Measurements from ENCODE around the gene LAMA3. TPM values are rescaled to one million over a fixed set of nuclear protein-coding genes. Genes with fewer than 3 reads are reported as not detected.

Gene LAMA3
- total and polyA plus RNA-seq, 2 donors (not counting 3 experiments of a cell fraction or from before 2014, with no cell fraction given) = 2.6 to 12.3 TPM

DNA sequence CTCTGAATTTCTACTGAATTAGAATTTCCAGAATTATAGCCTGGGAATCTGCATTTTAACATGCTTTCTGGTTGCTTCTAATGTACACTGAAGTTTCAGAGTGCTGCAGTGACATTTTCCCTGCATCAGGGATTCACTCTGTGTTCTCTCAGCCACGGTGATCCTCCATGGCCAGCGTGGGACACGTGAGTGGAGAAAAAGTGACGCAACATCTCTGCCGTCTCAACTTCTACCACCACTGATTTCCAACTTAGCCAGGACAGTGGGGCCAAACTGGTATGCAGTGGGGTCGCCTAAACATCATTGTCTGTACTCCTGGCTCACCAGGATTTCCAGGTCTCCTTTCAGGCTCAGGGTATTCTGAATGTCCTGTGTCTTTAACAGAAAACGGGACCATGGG is 44.6 kb downstream of the LAMA3 start:
- no peaks in the 10 kb centered on the region for H3K9me1 ChIP-seq (replicated peaks; ENCODE audit: control insufficient read depth, extremely low read depth, insufficient read depth, low read length)
- no peaks in the 10 kb centered on the region for H3K36me3 ChIP-seq (ENCODE audit: control insufficient read depth in 2 of 2, extremely low read depth in 1 of 2, insufficient read depth in 2 of 2, low read length in 2 of 2)
- no peaks in the 10 kb centered on the region for H3K79me2 ChIP-seq (ENCODE audit: control insufficient read depth, insufficient read depth, low read length)
- H2AFZ ChIP-seq (ENCODE audit: low read depth, low read length) = no peak overlapping the region
- H3K4me2 ChIP-seq (ENCODE audit: insufficient read depth, low read length) = no peak overlapping the region
- BruUV-seq (replicated peaks) = no TSS peak
- H3K27me3 ChIP-seq (ENCODE audit: control insufficient read depth in 2 of 2, insufficient read depth in 2 of 2, low read length in 2 of 2) = no peaks in the 10 kb centered on the region
- H3K27ac ChIP-seq (ENCODE audit: insufficient read depth, low read depth, low read length) = no peak overlapping the region
- H3K9me3 ChIP-seq (replicated peaks; ENCODE audit: control insufficient read depth, insufficient read depth, low read length) = no peaks in the 10 kb centered on the region
- FAIRE-seq = no peak
- POLR2A ChIA-PET = no interaction called here
- no peaks in the 10 kb centered on the region for H4K20me1 ChIP-seq (replicated peaks; ENCODE audit: control insufficient read depth, extremely low read depth, insufficient read depth, low read length)
- H3K9ac ChIP-seq (replicated peaks; ENCODE audit: extremely low read depth, insufficient read depth, low read length) = no peak overlapping the region
- CTCF ChIA-PET = no interaction called here
- peaks cover 5% of the 10 kb centered on the region for H3K4me1 ChIP-seq (ENCODE audit: control insufficient read depth, extremely low read depth, insufficient read depth, low read length)
- intact Hi-C loops (cut with micrococcal nuclease) (no loop called here), dilution Hi-C loops (cut with MboI; ENCODE audit: extremely low pct_ligation_motif_present, low sequenced_read_pairs) (no loop called here)
- TF ChIP-seq, protein P1, sequence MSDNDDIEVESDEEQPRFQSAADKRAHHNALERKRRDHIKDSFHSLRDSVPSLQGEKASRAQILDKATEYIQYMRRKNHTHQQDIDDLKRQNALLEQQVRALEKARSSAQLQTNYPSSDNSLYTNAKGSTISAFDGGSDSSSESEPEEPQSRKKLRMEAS (IDR thresholded peaks at IDR 0.05; ENCODE audit: insufficient read depth, insufficient read length) = no peak
- TF ChIP-seq GATA2 (IDR thresholded peaks at IDR 0.05; ENCODE audit: insufficient read depth, insufficient read length, low read depth, low read length) (no peak), CTCF (IDR thresholded peaks at IDR 0.05; ENCODE audit: extremely low read depth in 1 of 2, insufficient read depth in 1 of 2, low read depth in 1 of 2, low read length in 2 of 2) (no peak), POLR2AphosphoS5 (IDR thresholded peaks at IDR 0.05; ENCODE audit: insufficient read depth, low read depth, low read length) (no peak), POLR2A (IDR thresholded peaks at IDR 0.05; ENCODE audit: low read depth, low read length) (no peak), FOS (IDR thresholded peaks at IDR 0.05; ENCODE audit: borderline replicate concordance, insufficient read depth, low read length) (no peak), JUN (IDR thresholded peaks at IDR 0.05; ENCODE audit: borderline replicate concordance, insufficient read depth, insufficient read length, low read depth) (no peak), MYC (IDR thresholded peaks at IDR 0.05; ENCODE audit: low read depth, low read length) (no peak), EZH2 (IDR thresholded peaks at IDR 0.05; ENCODE audit: borderline replicate concordance, low read depth, low read length, severe bottlenecking) (no peak)
- no peak for DNase-seq (ENCODE audit: low read depth, low spot score)
- H3K4me3 ChIP-seq (replicated peaks in 1 of 3; ENCODE audit: insufficient read depth in 1 of 3, low read depth in 1 of 3, low read length in 3 of 3) = no peak overlapping the region

Data from endothelial cell of umbilical vein (primary cell).